Activated CD4-positive, CD25-positive, alpha-beta regulatory T cell treated with anti-CD3 and anti-CD28 coated beads, Interleukin-2, amount 50 U/mL, for 16 hours (primary cell): Measurements from ENCODE around the gene P3H2.
"Not testable (repeated sequence)": the region's sequence is repeated elsewhere in the genome, so short reads cannot be mapped to it uniquely, and the experiment has no call there.

Experiments used
- DNase-seq: peaks from one replicate; pipeline ENCODE4 v3.0.0-alpha.2; 2020; ENCODE audit warnings: low read depth, low spot score

The P3H2 gene

GRCh38 chr3:190086191-190086590 lies 34.5 kb downstream of the P3H2 start:
- no peak for DNase-seq

- no peak for DNase-seq
Observed at GRCh38 chr3:190084983-190085382, 35.7 kb downstream of the P3H2 start.

- DNase-seq: no peak
Observed at GRCh38 chr3:190083635-190084034, 37.1 kb downstream of the P3H2 start.

DNA sequence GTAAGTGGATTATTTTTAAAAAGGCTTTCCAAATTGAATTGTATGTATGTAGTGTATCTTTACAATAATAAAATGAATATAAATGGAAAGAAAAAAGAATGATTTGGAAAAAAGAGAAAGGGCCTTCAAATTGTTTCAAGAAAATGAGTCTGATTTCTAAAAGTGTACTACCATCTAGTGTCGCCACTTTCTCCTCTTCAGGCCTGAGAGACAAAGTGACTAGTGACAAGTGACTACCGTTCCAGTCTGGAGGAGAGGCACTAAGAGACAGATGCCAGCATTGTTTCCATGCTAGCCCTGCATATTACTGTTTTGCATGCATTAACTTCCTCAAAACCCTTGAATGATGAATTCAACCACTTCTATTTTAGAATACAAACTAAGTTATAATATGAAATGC lies 39.3 kb downstream of the P3H2 start:
- no peak for DNase-seq

DNA sequence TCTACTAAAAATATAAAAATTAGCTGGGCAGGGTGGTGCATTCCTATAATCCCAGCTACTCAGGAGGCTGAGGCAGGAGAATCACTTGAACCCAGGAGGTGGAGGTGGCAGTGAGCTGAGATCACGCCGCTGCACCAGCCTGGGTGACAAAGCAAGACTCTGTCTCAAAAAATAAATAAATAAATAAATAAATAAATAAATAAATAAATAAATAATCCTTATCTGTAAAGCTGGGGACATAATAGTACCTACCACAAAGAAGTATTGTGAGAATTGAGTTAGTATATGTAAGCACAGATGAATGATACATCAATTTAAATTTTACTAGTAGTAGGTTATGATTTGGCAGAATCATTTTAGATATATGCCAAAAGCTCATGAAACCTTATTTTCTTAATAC lies 41.5 kb downstream of the P3H2 start:
- not testable (repeated sequence) for DNase-seq

GRCh38 chr3:190077395-190078045 lies 43.2 kb downstream of the P3H2 start:
- no peak for DNase-seq

DNA sequence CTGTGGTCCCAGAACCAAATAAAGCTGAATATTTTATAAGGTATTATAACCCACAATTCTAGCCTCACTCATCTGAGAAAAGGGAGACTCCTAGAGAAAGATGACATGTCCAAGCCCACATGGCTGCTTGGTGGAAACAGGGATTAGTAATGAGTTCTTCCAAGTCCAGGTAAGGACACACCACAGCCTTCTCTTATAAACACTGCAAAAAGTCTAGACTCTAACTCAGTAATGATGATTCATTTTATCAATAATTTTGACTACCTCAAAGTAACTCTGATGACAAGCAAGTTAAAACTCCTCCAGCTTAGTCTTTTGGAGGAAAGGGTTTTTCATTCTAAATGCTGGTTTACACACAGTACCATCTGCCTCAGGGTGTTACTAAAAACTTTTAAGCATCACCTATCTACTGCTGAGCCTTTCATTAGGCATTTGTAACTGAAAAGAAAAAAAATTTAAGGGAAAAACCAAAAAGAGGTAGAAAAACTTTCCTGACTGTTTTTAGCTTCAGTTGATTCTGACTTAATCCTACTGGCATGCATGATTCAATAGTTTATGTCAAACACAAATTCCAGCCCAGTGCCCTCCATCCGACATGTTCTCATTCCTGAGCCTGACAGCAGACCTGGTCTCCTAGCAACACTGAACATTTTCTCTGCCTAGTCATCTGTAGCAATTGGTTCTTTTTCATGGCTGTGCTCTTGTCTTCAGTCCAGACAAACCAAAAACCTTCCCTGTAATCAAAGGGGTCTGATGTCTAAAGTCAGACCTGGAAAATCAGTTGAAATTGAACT lies 43.9 kb downstream of the P3H2 start:
- no peak for DNase-seq

- no peak for DNase-seq
Observed at GRCh38 chr3:190076136-190076535, 44.6 kb downstream of the P3H2 start.

- no peak for DNase-seq
Observed at GRCh38 chr3:190074817-190075216, 45.9 kb downstream of the P3H2 start.

DNA sequence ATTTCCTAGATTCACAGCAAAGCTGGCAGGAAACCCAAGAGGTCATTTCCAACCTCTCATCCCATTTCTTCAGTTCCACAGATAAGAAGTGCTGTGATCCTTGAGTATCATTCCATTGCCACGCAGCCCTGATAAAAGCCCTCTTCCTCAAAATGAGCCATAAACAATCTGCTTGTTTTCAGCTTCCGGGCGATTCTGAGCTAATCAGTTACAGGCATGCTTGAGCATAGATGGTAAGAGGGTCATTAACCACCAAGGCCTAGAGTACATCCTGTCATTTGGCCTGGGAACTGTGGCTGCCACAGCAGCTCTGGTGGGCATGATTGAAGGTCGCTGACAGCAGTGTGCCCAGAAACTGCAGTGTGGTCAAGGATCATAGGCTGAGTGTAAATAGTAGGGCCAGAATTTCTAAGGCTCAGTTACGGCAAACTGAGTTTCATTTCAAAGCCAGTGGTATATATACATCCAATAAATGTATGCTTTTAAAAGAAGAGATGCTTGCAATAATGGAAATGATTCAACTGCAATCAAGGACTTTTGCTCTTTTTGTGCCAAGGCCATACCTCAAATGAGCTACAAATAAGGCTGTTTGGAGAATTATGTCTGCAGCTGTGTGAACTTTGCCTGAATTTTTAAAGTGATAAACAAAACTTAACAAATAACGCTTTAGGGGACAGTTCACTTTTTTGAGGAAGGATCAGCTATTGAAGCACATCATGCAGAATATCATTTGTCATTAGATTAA lies 47.3 kb downstream of the P3H2 start:
- no peak for DNase-seq

- DNase-seq: no peak
Observed at GRCh38 chr3:190072856-190073255, 47.8 kb downstream of the P3H2 start.

- not testable (repeated sequence) for DNase-seq
Observed at GRCh38 chr3:190071921-190072320, 48.8 kb downstream of the P3H2 start.

DNA sequence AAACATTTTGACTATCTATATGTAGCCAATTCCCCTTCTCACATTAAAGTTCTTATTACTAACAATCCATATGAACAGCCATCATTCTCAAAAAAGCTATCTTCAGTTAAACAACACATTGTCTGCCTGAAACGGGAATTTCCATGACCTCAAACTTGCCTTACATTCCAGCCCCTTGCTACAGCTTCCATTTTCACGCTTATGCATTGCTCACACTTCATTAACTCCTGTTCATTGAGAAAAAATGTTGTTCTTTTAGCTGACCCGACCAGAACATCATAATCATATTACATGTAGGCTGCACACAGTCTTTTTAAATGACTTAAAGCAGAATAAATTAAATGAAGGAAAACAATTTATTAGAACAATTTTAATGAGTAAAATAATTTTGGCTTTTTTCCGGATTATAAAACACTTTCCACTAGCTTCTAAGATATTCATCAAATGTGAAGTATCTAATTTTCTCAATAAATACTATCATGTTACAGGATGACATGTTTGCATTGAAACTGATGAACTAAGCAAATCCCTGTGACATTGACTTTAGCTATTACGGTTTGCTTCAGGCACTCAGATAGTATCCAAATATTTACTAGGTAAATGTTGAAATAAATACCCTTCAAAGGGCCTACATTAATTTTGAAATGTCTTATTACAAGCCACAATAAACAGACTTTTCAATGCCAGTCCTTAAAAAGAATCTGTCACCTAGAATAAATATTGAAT lies 49.9 kb downstream of the P3H2 start:
- no peak for DNase-seq

DNA sequence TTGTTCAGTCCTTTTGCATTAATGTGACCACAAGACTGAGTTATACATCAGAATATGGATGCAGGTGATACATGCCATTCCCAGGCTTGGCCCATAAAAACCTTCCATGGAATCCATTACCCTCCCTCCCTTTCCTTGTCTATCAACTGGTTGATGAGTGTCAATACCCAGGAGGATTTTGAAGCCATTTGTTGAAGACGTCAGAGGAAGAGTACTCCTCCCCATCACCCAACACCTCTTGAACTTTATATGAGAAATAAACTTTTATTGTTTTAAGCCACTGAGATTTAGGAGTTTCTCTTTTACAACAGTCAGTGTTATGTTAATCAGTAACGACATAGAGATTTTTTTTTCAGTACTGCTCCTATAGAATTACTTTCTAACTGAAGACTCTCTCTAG lies 55.5 kb downstream of the P3H2 start:
- no peak for DNase-seq

DNA sequence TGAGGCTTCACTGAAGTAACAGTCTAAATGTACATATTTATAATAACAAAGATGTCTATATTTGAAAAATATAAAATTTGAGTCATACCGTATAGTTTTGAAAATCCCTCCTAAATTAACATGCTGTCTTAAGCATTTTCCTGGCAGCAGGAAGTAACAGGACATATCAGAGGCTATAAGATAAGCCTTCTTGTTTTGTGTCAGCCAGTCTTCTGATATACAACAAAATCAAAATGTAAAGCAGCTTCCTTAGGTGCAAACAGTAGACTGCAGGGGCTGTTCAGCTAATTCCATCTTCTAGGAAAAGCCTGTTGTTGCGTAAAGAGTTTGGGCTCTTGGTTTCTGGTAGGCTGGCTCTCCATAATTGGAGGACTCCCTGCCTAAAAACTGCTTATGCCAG lies 56.0 kb downstream of the P3H2 start:
- DNase-seq: no peak

DNA sequence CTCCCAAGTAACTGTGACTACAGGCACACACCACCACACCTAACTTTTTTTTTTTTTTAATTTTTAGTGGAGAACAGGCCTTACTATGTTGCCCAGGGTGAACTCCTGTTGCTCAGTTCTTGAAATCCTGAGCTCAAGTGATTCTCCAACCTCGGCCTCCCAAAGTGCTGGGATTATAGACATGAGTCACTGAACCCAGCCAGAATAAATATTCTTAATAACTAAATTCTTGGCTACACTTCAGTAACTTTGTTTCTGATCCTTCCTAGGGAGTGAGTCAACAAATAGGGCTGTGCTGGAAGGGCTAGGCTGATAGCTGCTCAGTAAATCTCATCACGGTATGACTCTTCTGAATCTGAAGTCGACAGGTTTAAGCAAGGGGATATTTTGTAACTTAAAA lies 56.6 kb downstream of the P3H2 start:
- DNase-seq: no peak

- no peak for DNase-seq
Observed at GRCh38 chr3:190063490-190063889, 57.2 kb downstream of the P3H2 start.

DNA sequence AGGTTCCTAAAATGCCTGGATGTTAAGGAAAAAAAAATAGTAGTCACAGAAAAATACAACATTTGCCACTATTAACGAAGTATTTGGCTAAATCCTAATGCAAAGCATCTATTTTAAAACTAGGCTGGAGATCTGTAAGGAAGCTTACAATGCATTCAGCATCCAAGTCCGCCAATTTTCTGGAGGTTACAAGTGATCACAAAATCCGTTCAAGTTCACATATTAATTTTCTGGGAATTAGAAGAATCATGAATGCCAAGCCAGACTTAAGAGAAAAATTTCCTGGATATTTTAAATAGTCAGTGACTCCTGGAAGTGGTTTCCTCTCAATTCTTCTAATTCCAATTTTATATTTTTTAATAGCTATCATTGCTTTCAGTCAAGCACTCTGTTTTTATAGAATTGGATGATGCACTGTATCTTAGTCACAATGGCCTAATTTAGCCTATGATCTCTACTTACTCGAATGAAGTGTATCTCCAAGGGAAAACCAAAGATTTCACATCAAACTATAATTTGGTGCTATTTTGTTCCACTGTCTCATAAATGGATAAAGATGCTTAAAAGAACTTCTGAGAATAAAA lies 60.4 kb downstream of the P3H2 start:
- DNase-seq: no peak

GRCh38 chr3:190059242-190059590 lies 61.5 kb downstream of the P3H2 start:
- no peak for DNase-seq

GRCh38 chr3:190058521-190059241 lies 62.0 kb downstream of the P3H2 start:
- no peak for DNase-seq

GRCh38 chr3:190056742-190057141 lies 64.0 kb downstream of the P3H2 start:
- DNase-seq: no peak
